IPS DF 6.9 (cell line): ENCODE measurements around the gene GALNT16.

Source experiments
- DNase-seq: peaks from one replicate; pipeline ENCODE4 v3.0.0-alpha.2; 2013; ENCODE audit warnings: low read depth, low spot score
- H3K27ac ChIP-seq: one replicate; pipeline ENCODE4 v1.5.1; 2013; ENCODE audit warnings: low read length, control low read depth
- H3K27me3 ChIP-seq: 2 replicates; pipeline ENCODE4 v1.6.1; 2013; ENCODE audit warnings: mild to moderate bottlenecking, low read length; ENCODE audit not compliant: control insufficient read depth, insufficient read depth
- H3K36me3 ChIP-seq: 2 replicates; pipeline ENCODE4 v1.6.1; 2013; ENCODE audit warnings: low read length; ENCODE audit not compliant: control insufficient read depth, insufficient read depth
- H3K4me1 ChIP-seq: 2 replicates; pipeline ENCODE4 v1.6.1; 2013; ENCODE audit warnings: low read length; ENCODE audit not compliant: control insufficient read depth, insufficient read depth
- H3K4me3 ChIP-seq: 2 replicates; pipeline ENCODE4 v1.5.1; 2013; ENCODE audit warnings: mild to moderate bottlenecking, low read length
- H3K9me3 ChIP-seq: 2 replicates; pipeline ENCODE4 v1.6.1; 2013; ENCODE audit warnings: low read length, inconsistent platforms; ENCODE audit not compliant: control insufficient read depth, insufficient read depth
- WGBS: extraction: QIAGEN DNeasy Blood & Tissue Kit; methylation state at CpG from one replicate; pipeline ENCODE4 v1.1.7; 2013; ENCODE audit warnings: mixed read lengths, missing lambda C conversion rate; ENCODE audit not compliant: insufficient read length, insufficient coverage; 5-methylcytosine and 5-hydroxymethylcytosine counted together

The GALNT16 gene

DNA sequence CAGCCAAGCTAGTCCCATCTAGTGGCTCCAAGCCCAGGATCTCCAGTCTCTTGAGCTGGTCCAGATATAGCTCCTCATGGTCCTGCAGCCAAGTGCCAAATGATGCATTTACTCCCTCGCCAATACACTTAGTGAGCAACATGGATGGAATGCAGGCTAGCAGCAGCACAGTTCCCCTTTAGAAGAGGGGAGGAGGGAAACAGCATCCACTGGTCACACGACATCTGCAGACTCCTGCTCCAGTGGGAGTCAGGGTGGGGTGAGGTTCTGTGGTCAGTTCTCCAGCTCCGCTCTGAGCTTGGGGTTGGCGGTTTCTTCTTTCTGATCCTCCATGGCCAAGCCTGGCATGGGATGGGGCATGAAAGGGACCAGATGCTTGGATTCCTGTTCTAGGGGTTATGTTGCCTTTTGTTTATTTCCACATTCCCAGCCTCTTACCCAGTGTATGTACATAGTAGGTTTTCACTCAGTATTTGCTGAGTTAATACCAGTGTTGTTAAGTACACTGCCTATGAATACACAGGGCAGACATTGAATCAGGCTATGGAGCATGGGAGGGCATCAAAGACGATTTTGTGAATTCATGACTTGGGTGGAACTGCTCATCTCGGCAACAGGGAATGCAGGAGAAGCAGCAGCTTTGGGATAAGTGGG is 57.3 kb downstream of the GALNT16 start:
- DNase-seq = no peak
- H3K27ac ChIP-seq = no peak overlapping the region
- no peaks in the 10 kb centered on the region for H3K36me3 ChIP-seq
- H3K4me1 ChIP-seq = 0 out of 2 replicates have a peak, but pooled peaks cover 2% of the 10 kb centered on the region
- no peaks in the 10 kb centered on the region for H3K9me3 ChIP-seq
- WGBS = no CpG with 5 or more reads among the region's 6 CpGs
- H3K27me3 ChIP-seq = no peaks in the 10 kb centered on the region
- H3K4me3 ChIP-seq = no peak overlapping the region

DNA sequence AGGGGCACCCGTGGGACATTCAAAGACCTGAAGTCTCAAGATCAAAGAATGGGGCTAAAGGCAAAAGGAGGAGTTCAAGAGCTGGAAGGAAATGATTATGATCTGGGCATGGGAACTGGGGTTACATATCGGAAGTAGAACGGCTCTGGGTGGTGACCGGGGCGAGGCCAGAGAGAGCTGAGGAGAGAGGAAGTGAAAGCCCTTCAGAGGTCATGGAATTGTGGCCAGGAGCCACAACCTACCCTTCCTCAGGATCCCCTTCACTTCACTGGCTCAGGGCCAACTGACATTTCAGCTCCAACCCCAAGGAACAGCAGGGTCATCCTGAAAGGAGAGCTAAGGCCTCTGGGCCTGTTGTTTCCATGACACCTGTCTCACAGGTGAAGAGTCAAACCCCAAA is 57.8 kb downstream of the GALNT16 start:
- H3K27ac ChIP-seq = no peak overlapping the region

DNA sequence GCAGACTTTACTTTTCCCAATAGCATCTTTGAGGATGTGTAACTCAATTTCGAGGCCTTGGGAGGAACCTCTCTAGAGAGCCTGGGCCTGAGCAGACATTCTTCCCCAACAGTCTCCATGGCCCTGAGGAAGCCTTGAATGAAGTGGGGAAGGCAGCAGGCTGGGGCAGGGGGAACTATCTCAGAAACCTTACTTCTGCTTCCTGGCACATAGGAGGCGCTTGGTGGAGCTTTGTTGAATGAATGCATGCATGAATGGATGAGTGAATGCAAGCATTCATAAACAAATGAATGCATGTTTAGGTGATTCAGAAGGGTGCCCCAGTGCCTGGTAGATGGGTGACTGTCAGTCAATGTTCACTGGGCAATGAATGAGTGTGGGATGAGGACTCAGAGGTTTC is 58.3 kb downstream of the GALNT16 start:
- no CpG with 5 or more reads among the region's 2 CpGs for WGBS
- no peak for DNase-seq
- no peaks in the 10 kb centered on the region for H3K27me3 ChIP-seq
- H3K27ac ChIP-seq = no peak overlapping the region
- H3K9me3 ChIP-seq = no peaks in the 10 kb centered on the region
- H3K36me3 ChIP-seq = no peaks in the 10 kb centered on the region
- H3K4me1 ChIP-seq = 0 out of 2 replicates have a peak, but pooled peaks cover 2% of the 10 kb centered on the region
- no peak overlapping the region for H3K4me3 ChIP-seq

More for the DNA sequence above, 57.8 kb downstream of the GALNT16 start:
- no CpG with 5 or more reads among the region's 5 CpGs for WGBS
- no peaks in the 10 kb centered on the region for H3K9me3 ChIP-seq
- no peak for DNase-seq
- 0 out of 2 replicates have a peak, but pooled peaks cover 2% of the 10 kb centered on the region for H3K4me1 ChIP-seq
- H3K27me3 ChIP-seq = no peaks in the 10 kb centered on the region
- no peaks in the 10 kb centered on the region for H3K36me3 ChIP-seq
- H3K4me3 ChIP-seq = no peak overlapping the region

DNA sequence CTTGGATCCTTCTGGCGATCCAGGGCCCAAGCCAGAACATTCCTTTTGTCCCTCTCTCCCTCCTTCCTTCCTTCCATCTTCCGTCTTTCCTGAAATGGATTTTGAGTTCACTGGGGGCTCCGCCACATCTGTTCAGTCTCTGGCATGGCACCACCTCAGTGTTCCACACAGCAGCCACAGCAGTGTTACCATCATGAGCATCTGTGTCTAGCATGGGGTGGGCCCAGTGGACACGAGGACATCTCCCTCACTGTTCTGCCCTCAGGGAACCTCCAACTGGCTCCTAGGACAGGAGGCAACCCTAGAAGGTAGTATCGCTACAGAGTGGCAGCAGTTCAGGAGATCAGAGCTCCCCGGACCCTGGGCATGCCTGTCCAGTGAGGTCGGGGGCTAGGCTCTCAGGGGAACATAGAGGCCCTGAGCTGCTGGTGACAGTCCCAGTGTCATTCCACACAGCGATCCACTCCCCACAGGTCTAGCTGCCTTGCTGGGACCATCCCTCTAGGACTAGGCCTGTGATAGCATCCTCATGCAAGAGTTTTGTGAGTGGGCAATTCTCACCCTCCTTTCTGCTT is 59.0 kb downstream of the GALNT16 start:
- no CpG with 5 or more reads among the region's 8 CpGs for WGBS
- Histone ChIP-seq H3K4me1 (0 out of 2 replicates have a peak, but pooled peaks cover 2% of the 10 kb centered on the region), H3K9me3 (no peaks in the 10 kb centered on the region), H3K36me3 (no peaks in the 10 kb centered on the region), H3K4me3 (no peak overlapping the region), H3K27ac (no peak overlapping the region), H3K27me3 (no peaks in the 10 kb centered on the region)
- no peak for DNase-seq

DNA sequence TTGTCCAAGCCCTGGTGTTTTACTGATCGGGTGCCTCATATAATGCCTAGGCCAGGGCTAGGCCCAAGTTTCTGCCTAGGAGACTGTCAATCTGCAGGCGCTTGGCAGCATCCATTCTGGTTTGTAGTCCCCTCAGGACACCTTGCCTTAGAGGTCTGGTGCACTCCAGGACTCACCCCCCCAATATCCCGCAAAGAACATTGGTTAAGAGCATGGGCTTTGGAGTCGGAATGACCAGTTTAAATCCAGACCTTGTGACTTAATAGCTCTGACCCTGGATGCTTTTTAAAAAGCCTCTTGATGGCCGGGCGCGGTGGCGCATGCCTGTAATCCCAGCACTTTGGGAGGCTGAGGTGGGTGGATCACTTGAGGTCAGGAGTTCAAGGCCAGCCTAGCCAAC is 60.0 kb downstream of the GALNT16 start:
- no peak for DNase-seq
- Histone ChIP-seq H3K9me3 (no peaks in the 10 kb centered on the region), H3K4me1 (0 out of 2 replicates have a peak, but pooled peaks cover 2% of the 10 kb centered on the region), H3K4me3 (no peak overlapping the region), H3K27me3 (no peaks in the 10 kb centered on the region), H3K36me3 (no peaks in the 10 kb centered on the region), H3K27ac (no peak overlapping the region)
- no CpG with 5 or more reads among the region's 8 CpGs for WGBS

DNA sequence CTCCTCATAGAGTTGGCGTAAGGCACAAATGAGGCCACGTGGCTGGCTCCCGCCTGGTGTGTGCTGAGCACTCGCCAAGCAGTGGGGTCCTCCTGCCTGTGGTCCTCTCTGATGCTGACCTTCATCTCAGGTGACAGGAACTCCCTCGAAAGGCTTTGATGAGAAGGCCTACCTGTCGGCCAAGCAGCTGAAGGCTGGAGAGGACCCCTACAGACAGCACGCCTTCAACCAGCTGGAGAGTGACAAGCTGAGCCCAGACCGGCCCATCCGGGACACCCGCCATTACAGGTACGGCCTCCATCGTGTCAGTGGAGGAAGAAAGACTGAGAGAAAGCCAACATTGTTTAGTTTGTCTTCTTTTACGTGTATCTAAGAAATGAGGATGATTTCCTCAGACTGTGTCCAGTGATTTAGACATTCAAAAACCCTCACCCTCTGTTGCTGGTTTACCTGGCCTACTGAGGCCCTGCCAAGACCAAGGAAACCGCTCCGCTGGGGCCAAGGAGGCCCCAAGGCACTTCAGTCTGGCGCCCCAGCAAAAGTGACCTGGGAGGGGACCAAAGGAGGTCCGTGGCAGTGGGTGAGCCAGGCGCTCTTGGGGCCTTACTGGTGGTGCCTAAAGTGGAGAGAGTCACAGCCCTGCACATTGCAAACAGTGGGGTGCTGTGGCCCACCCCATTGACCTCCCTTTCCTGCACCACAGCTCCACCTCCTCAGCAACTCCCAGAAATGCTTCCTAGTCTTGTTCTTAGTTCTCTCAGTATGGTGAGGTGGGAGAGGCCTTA is 60.8 kb downstream of the GALNT16 start:
- no CpG with 5 or more reads among the region's 18 CpGs for WGBS

DNA sequence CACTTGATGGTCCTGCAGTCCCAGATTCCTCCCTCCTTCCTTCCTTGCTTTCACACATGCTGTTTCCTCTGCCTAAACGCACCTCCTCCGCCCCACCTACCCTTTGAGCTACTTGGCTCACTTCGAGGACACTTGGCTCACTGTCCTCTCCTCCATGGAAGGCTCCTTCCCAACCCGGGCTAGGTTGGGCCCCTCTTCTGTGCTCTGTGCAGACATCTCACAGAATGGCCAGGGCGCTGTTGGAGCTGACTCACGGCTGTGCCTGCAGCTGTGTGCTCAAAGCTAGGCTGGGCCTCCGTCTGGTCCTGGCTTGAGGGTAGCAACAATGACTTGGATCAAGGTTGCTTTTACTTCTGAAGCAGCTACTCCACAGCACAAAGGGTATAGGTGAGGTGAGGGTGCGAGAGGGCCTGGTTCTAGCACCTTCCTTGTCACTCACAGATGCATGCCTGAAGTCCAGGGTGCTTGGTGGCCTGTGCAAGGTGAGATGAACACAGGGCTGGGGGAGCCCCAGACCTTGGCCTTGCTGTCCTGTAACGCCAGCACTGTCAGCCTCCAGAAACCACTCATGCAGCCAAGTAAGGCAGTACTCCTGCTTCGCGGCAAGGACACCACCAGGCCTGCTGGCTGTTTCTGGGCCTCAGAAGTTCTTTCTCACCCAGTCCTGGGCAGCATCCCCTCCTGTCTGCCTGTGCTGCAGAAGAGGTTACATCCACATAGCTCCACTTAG is 61.8 kb downstream of the GALNT16 start:
- no peaks in the 10 kb centered on the region for H3K9me3 ChIP-seq
- H3K36me3 ChIP-seq = no peaks in the 10 kb centered on the region
- no CpG with 5 or more reads among the region's 11 CpGs for WGBS
- H3K27me3 ChIP-seq = no peaks in the 10 kb centered on the region
- H3K4me3 ChIP-seq = no peak overlapping the region
- no peak overlapping the region for H3K27ac ChIP-seq
- DNase-seq = no peak
- H3K4me1 ChIP-seq = 0 out of 2 replicates have a peak, but pooled peaks cover 2% of the 10 kb centered on the region

More for the DNA sequence above, 60.8 kb downstream of the GALNT16 start:
- Histone ChIP-seq H3K36me3 (no peaks in the 10 kb centered on the region), H3K4me1 (0 out of 2 replicates have a peak, but pooled peaks cover 2% of the 10 kb centered on the region), H3K27me3 (no peaks in the 10 kb centered on the region), H3K4me3 (no peak overlapping the region), H3K27ac (no peak overlapping the region), H3K9me3 (no peaks in the 10 kb centered on the region)
- DNase-seq = no peak

DNA sequence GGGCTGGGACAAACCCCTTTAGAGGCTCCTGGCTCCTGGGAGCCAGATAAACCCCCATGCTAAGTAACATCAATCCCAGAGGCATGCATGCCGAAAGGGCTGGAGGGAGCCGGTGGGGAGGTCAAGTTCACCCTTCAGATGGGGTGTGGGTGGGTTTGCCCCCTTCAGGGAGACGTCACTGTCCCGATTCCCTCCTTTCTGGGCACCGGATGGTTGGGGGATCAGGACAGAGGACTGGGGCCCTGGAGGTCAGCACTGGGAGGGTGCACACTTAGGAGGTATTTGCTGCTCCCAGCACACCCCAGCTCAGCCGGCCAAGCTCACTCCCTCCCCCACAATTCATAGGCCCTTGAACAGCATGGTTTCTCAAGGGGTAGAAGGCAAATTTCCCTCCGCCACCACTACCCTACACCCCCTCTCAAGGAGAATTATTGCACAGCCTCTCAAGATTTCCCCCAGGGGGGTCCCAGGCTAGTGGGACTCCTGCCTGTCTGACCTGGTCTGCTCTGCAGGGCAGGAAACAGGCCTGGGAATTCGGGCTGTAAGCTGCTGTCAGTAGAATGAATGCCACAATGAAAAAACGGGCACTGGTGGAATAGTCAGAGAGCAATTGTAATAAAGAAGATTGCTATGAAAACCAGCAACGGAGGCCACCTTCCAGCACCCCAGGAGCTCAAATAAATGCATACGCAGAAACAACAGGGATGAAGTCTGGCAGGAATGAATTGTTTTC is 63.5 kb downstream of the GALNT16 start:
- WGBS = no CpG with 5 or more reads among the region's 11 CpGs
- H3K27me3 ChIP-seq = no peaks in the 10 kb centered on the region
- H3K9me3 ChIP-seq = no peaks in the 10 kb centered on the region
- no peak overlapping the region for H3K27ac ChIP-seq
- no peaks in the 10 kb centered on the region for H3K36me3 ChIP-seq
- no peak for DNase-seq
- H3K4me1 ChIP-seq = 0 out of 2 replicates have a peak, but pooled peaks cover under 1% of the 10 kb centered on the region
- H3K4me3 ChIP-seq = no peak overlapping the region

DNA sequence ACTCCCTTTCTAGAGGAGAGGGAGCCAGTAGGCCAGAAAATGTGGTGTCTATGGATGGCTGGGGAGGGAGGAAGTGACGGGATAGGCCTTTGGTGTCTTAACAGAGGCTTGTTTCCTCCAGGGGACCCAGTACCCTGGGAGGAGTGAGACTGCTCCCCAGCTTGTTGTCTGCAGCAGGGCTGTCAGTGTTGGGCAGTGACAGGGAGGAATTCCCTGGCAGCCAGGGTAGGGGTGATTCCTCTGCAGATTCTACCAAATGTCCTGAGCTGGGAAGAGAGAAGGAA is 64.0 kb downstream of the GALNT16 start:
- Histone ChIP-seq H3K9me3 (no peaks in the 10 kb centered on the region), H3K36me3 (no peaks in the 10 kb centered on the region), H3K4me1 (no peaks in the 10 kb centered on the region), H3K4me3 (no peak overlapping the region), H3K27me3 (no peaks in the 10 kb centered on the region), H3K27ac (no peak overlapping the region)
- no peak for DNase-seq
- no CpG with 5 or more reads among the region's 1 CpG for whole genome bisulfite sequencing
